GM10847 (cell line): ENCODE measurements around the gene MT1M.

Experiments
- POLR2A ChIP-seq: IDR thresholded peaks from 2 replicates; pipeline ENCODE4 v1.6.1; 2011; ENCODE audit not compliant: insufficient read length; ENCODE audit errors: extremely low read depth

MT1M gene

DNA sequence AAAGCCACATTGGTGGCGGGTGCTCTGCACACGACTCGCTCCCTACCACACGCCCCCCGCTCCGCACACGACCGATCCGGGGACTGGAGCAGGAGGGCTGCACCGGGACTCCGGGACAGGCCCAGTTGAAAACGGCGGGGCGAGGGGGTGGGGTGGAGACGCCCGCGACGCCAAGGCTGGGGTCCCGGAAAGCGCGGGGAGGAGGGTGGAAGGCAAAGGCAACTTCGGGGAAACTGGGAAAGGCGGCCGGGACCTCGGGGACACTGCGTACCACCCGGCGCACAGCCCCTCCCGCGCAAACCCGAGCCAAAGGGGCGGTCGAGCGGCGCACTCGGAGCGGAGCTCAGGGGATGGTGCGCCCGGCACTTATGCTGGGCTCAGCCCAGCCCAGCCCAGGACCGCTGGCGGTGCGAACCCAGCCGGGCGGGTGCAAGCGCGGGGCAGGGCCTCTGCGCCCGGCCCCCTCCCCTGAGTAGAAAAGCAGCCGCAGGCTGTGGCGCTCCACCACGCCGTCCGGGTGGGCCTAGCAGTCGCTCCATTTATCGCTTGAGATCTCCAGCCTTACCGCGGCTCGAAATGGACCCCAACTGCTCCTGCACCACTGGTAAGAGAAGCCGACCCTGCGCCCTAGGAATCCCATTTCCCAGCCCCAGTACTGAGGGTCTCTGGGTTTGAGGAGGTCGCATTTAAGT, at the start of gene MT1M:
TSS of gene MT1M (plus strand) at position 504 of the 692 bp plus-strand sequence. CDS start at position 577, 73 bp downstream.
- TF ChIP-seq POLR2A: no peak

GRCh38 chr16:56583351-56584168, 48.9 kb upstream of the MT1M start:
- no peak for TF ChIP-seq POLR2A

DNA sequence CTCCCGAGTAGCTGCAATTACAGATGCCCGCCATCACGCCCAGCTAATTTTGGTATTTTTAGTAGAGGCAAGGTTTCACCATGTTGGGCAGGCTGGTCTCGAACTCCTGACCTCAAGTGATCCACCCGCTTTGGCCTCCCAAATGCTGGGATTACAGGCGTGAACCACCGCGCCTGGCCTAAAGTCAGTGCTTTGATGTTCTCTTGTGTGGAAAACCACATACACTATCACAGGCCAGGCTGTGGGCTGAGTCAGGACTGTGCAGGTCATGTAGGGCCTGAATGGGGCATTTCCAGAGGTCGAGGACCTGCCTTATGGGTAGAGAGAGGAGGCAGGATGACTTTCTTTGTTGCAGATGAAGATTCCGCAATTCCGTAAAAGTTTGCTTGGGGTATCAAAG, 48.2 kb upstream of the MT1M start:
- TF ChIP-seq POLR2A: no peak

DNA sequence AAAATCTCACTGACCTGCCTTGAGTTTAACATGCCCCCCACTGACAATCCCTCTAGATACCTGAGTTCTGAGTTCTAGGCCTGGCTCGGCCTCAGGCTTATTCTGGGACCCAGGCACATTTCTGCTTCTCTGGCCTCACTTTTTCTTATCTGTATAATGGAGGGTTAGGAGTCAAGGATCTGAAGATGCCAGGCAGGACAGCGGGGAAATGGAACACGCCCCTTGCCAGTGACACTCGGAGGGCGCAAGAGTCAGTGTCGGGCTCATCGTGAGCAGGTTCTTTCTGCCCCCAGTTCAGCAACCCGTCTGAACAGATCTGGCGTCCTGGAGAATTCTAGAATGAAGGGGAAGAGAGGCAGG, 43.7 kb upstream of the MT1M start:
- no peak for TF ChIP-seq POLR2A

GRCh38 chr16:56589141-56590039, 43.1 kb upstream of the MT1M start, which contains the start of gene MT3:
Gene MT3, plus strand, starts transcription at chr16:56589528. Its CDS starts 63 bp downstream, at chr16:56589591.
- TF ChIP-seq POLR2A: no peak

DNA sequence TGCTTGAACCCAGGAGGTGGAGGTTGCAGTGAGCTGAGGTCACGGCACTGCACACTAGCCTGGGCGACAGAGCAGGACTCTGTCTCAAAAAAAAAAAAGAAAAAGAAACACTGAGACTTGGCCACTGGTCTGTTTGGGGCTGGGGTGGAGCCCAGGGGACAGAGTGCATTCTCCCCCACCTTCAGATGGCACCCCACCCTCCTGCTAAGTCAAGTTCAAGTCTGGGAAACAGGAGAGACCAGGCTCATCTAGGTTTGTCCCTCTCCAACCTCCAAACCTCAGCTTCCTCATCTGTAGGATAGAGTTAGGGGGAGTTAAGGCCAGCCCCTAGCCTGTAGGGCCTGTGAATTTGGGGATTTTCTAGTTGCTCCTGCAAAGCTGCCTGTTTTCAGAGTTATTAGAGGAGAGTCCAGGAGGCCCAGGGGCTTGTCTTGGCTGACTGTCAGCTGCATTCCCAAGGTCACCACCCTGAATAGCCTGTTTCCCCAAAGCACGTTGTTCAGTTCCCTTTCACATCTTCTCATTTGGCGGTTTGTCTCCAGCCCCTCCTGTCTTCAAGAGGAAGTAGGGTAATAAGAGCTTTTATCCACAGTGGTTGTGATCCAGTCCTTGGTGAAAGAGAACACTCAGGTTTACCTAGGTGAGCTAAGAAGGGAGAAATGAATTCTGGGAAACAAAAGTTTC, 40.9 kb upstream of the MT1M start:
- no peak for TF ChIP-seq POLR2A

DNA sequence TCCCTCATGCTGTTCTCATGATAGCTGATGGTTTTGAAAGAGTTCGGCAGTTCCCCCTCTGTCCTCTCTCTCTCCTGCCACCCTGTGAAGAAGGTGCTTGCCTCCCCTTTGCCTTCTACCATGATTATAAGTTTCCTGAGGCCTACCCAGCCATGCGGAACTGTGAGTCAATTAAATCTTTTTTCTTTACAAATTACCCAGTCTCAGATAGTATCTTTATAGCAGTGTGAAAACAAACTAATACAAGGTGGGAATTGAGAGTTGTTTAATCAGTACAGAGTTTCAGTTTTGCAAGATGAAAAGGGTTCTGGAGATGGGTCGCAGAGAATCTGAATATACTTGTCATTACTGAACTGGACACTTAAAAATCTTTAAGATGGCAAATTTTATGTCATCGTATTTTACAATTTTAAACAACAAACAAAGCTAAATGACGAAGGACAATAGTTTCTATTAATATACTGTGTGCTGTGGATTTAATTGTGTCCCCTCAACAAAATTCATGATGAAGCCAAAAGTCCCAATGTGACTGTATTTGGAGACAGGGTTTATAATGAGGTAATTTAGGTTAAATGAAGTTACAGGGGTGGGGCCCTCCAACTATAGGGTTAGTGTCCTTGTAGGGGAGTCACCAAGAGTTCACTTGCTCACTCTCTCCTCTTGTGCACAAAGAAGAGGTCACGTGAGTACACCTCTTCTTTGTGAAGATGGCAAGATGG, 38.7 kb upstream of the MT1M start:
- no peak for TF ChIP-seq POLR2A

- no peak for TF ChIP-seq POLR2A
These were observed 38.2 kb upstream of the MT1M start for GRCh38 chr16:56594292-56594619.

- no peak for TF ChIP-seq POLR2A
These were observed 32.0 kb upstream of the MT1M start for GRCh38 chr16:56600398-56600999.

GRCh38 chr16:56601325-56601724, 31.1 kb upstream of the MT1M start:
- no peak for TF ChIP-seq POLR2A

DNA sequence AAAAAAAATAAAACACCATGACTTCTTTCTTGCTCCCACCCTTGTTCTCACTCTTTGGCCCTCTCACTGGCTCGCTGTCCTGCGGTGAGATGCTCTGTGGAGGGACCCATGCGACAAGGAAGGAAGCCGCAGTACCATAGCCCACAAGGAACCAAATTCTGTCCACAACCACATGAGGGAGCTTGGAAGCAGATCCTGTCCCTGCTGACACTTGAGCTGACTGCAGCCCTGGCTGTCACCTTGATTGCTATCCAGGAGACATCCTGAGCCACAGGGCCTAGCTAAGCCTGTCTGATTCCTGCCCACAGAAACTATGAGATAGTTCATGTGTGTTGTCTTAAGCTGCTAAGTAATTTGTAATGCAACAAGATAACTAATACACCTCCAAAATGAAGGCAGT, 28.9 kb upstream of the MT1M start:
- no peak for TF ChIP-seq POLR2A

DNA sequence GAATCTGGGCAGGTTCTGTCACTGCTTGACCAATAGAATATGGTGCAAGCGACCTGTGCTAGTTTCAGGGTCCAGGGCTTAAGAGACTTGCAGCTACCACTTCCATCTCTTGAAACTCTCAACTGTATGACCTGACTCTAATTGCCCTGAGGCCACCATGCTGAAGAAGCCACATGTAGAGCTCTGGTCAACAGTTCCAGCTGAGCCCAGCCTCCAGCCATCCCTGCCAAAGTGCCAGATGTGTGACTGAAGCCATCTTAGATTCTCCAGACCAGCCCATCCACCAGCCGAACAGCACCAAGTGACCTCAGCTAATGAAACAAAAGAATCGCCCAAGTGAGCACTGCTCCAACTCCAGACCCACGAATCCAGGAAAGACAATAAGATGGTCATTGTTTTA, 27.5 kb upstream of the MT1M start:
- no peak for TF ChIP-seq POLR2A

GRCh38 chr16:56605475-56605874, 27.0 kb upstream of the MT1M start:
- no peak for TF ChIP-seq POLR2A

GRCh38 chr16:56606071-56606475, 26.4 kb upstream of the MT1M start:
- no peak for TF ChIP-seq POLR2A
